Epidermal melanocyte (primary cell): Measurements from ENCODE around the gene TRPM6.
"Not testable (repeated sequence)": the region's sequence is repeated elsewhere in the genome, so short reads cannot be mapped to it uniquely, and the experiment has no call there.

Experiments used
- DNase-seq: peaks from one replicate; pipeline ENCODE4 v3.0.0; 2011; ENCODE audit warnings: low spot score; ENCODE audit not compliant: insufficient read length

TRPM6 gene, protein sequence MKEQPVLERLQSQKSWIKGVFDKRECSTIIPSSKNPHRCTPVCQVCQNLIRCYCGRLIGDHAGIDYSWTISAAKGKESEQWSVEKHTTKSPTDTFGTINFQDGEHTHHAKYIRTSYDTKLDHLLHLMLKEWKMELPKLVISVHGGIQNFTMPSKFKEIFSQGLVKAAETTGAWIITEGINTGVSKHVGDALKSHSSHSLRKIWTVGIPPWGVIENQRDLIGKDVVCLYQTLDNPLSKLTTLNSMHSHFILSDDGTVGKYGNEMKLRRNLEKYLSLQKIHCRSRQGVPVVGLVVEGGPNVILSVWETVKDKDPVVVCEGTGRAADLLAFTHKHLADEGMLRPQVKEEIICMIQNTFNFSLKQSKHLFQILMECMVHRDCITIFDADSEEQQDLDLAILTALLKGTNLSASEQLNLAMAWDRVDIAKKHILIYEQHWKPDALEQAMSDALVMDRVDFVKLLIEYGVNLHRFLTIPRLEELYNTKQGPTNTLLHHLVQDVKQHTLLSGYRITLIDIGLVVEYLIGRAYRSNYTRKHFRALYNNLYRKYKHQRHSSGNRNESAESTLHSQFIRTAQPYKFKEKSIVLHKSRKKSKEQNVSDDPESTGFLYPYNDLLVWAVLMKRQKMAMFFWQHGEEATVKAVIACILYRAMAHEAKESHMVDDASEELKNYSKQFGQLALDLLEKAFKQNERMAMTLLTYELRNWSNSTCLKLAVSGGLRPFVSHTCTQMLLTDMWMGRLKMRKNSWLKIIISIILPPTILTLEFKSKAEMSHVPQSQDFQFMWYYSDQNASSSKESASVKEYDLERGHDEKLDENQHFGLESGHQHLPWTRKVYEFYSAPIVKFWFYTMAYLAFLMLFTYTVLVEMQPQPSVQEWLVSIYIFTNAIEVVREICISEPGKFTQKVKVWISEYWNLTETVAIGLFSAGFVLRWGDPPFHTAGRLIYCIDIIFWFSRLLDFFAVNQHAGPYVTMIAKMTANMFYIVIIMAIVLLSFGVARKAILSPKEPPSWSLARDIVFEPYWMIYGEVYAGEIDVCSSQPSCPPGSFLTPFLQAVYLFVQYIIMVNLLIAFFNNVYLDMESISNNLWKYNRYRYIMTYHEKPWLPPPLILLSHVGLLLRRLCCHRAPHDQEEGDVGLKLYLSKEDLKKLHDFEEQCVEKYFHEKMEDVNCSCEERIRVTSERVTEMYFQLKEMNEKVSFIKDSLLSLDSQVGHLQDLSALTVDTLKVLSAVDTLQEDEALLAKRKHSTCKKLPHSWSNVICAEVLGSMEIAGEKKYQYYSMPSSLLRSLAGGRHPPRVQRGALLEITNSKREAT (N-terminal part only)

DNA sequence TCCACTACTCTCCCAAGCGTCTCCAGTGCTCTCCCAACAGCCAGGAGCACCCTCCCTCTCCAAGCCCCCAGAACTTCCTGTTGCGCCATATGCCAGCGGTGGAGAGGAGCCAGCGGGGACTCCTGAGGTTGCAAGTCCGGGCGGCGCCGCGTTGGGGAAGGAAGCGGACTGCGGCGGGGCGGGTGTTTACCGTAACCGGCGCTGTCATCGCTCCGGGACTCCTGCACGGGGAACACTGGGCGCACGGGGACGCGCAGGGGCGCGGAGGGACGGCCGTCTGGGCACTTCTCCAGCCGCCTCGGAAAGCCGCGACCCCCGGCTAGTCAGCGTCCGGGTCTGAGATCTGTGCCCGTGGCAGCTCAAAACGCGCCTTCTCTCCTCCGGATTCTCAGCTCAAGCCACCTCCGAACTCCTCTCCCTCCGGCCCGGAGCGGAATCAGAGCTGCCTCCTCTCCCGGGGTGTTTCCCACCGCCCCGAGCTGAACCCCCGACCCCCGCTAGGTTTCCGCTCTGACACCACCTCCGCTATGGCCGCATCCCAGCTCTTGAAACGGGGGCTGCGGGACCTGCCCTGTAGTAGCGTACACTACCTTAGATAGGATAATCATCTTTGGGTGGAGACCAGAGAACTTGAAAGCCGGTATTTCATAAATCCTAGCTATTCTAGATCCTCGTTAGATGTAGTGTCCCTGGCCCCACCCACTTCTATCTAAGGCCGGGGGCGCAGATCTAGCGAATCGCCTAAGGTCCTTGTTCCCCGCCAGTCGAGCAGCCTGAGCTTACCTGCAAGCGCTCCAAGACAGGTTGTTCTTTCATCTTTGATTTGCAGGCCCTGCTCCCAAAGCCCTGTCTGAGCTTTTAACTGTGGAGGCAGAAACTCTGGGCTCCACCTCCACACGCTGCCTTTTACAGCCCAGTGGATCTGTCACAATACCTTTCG is at the start of gene TRPM6:
TRPM6 (minus strand) TSS at position 881 of the 940 bp plus-strand sequence; CDS start at position 816, 65 bp downstream.
- peak; percentile 30 for DNase-seq

DNA sequence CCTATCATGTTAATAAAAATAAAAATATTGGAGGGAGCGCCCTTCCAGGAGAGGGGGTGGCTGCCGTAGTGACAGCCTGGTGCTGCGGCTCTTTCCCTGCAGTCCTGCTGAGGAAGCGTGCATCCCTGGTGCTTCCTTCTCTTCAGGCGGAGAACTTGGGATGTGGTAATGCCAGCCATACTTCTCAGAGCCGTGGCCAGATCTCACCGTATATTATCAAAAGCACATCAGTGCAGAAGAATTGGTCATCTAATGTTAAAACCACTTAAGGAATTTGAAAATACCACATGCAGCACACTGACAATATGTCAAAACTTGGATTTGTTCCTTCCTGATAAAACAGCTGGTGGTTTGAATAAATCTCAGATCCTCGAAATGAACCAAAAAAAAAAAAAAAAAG is 47.3 kb upstream of the TRPM6 start:
- no peak for DNase-seq

- no peak for DNase-seq
These were observed 34.0 kb upstream of the TRPM6 start for GRCh38 chr9:74921737-74922136.

DNA sequence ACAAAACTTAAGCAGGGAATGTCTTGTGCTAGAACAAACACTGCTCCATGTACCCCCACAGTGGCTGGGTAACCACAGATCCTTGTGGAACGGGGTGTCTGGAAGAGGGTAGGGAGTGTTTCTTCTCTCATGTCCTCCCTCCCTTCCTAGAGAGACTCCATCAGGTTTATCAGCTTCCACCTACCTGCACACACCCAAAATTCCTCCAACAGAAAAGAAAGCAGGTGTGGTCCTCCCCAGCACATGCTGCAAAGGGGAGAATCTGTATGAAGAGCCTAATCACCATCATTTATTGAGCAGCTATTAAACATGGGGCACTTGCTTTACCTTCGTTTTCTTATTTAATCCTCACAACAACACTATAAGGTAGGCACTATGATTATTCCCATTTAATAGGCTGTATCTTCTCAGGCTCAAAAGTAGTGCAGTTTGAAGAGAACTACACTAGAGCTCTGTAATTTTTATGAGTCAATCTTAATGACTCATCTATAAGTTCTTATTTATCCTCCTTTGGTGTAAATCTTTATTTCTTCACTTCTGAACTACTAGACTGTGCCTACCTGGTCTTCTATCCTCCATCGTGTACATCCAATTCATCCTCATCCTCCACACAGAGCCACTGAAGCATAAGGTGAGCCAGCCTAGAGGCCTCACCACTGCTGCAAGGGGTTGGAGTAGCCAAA is 33.4 kb upstream of the TRPM6 start:
- no peak for DNase-seq

DNA sequence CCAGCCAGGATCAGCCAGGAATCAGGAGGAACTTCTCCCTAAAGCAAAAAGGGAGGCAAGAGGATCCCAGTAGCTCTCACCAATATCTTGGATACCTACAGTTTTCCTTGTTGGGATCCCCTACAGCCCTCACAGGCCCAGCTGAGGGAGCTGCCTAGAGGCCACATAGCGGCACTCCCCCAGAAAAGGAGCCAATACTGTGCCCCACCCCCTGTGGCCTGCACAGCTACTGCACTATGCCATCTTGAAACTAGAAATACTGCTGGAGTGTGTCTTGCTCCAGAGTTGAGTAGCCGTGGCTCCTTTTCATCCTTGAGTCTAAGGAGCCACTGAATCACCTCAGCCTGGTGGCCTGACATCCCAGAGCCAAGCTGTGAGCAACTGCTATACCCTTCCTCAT is 22.3 kb upstream of the TRPM6 start:
- no peak for DNase-seq

- no peak for DNase-seq
These were observed 20.9 kb upstream of the TRPM6 start for GRCh38 chr9:74908665-74909064.

DNA sequence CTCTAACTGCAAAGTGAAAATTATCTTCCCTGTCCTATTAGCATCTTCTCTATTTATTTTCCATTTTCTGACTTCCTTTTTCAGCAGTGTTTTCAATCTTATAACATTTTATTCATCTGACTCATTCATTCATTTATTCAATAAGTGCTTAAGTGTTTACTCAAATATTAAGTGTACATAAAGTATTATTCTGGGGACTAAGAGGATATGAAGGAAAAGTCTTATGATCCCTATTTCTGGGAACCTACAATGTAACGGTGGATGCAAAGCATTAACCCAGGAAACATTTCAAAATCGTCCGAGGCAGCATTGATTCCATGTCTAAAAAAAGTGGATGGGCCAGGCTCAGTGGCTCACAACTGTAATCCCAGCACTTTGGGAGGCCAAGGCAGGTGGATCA is 19.4 kb upstream of the TRPM6 start:
- DNase-seq = no peak

DNA sequence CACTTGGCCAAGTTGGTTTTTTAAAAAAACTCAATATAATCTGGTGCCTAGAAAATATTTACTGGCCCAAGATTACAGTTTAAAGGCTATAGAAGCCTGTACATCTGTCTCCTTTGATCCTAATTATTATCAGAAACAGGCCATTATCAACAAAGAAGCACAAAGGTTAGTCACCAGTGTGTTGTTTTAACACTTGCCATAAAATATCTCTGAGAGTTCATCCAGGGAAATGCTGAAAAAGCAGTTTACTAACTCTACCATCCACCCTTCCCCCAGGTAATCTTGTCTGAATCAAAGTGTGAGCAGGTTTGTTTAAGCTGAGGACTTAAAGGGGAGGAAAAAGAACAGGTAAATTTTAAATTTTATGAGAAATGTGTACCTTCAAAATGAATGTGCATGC is 13.3 kb upstream of the TRPM6 start:
- DNase-seq = no peak

GRCh38 chr9:74888449-74888848 is 728 bp upstream of the TRPM6 start:
- DNase-seq = not testable (repeated sequence)

- no peak for DNase-seq
These were observed 255 bp upstream of the TRPM6 start for GRCh38 chr9:74887981-74888370.

GRCh38 chr9:74876382-74876949 is 11.3 kb downstream of the TRPM6 start:
- DNase-seq = peak; percentile 38

- DNase-seq = no peak
These were observed 12.1 kb downstream of the TRPM6 start for GRCh38 chr9:74875656-74876055.

- DNase-seq = no peak
These were observed 13.5 kb downstream of the TRPM6 start for GRCh38 chr9:74874220-74874619.

DNA sequence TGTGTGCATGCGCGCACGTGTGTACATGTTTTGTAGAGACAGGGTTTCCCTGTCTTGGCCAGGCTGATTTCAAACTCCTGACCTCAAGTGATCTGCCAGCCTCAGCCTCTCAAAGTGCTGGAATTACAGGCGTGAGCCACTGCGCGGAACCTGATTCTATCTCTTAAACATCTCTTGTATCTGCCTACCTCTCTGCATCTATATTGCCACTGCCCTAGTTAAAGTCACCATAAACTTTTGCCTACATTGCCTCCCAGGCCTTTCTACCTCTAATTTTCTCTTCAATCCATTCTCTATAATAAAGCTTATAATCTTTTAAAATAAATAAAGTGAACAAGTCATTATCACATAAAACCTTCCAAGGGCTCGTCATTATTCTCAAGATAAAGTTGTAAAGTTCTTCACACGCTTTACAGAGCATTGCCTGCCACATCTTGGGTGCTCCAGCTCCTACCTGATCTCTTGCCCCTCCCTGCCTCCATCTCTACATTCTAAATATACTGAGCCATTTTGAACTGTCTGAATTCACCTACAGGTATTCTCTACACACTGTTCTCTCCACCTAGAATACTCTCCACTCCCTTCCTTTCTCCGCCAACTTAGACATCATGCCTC is 15.0 kb downstream of the TRPM6 start:
- no peak for DNase-seq

GRCh38 chr9:74867483-74867882 is 20.2 kb downstream of the TRPM6 start:
- no peak for DNase-seq

DNA sequence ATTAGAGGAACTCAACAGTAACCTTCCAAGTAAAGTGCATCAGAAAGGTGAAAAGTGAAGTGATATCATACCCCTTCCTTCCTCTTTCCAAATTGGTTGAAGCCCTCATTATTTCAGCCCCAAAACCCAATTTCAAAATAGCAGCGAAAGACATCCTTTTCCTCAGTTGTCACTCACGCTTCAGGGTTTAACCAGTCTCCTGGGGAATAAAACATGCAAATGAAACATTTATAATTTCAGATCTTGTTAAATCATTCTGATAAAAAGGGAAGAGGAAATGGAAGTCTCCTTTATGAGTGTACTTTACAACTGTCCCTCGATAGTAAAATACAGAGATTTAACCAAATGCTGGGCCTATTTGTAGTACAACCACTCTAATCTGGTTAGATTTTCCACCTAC is 22.5 kb downstream of the TRPM6 start:
- no peak for DNase-seq

- DNase-seq = no peak
These were observed 25.8 kb downstream of the TRPM6 start for GRCh38 chr9:74861773-74862474.

DNA sequence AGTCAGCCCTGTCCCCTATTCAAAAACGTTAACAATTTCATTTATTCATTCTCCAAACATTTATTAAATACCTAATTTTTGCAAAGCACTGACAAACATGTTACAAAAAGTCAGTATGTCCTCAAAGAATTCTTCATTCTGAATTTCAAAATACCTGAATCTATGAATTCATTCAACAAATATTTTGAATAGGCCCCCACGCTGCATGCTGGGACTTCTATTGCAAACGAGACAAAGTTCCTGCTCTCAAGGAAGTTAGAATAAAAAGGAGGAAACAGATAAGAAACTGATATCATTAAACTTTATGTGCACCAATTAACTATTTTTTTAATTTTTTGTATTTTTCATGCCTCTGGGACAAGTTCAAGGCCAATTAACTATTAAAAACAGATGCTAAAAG is 26.6 kb downstream of the TRPM6 start:
- no peak for DNase-seq
